Astrocyte (in vitro differentiated cells and primary cell): ENCODE data around the gene SH3D21. TPM values are rescaled to one million over a fixed set of nuclear protein-coding genes. Genes with fewer than 3 reads are reported as not detected.

Source experiments
- DNase-seq: peaks from one replicate; pipeline ENCODE4 v3.0.0-alpha.2; 2010; ENCODE audit warnings: low read depth
- FAIRE-seq: peaks from 2 replicates; lab custom pipeline; 2011; peaks lifted over from hg19 to GRCh38; lab: Jason Lieb, UNC
- H2AFZ ChIP-seq: 2 replicates; pipeline ENCODE4 v1.6.0; 2012; ENCODE audit warnings: low read depth, low read length, inconsistent platforms
- H3K27ac ChIP-seq: 2 replicates; pipeline ENCODE4 v1.5.1; 2011; ENCODE audit warnings: low read depth, low read length, inconsistent platforms
- H3K27me3 ChIP-seq: 2 replicates; pipeline ENCODE4 v1.6.0; 2011; ENCODE audit warnings: low read length, inconsistent platforms; ENCODE audit not compliant: insufficient read depth
- H3K36me3 ChIP-seq: 2 replicates; pipeline ENCODE4 v1.5.1; 2011; ENCODE audit warnings: low read length, inconsistent platforms; ENCODE audit not compliant: insufficient read depth
- H3K4me1 ChIP-seq: 2 replicates; pipeline ENCODE4 v1.5.1; 2011; ENCODE audit warnings: low read length, inconsistent platforms; ENCODE audit not compliant: insufficient read depth
- H3K4me2 ChIP-seq: 2 replicates; pipeline ENCODE4 v1.6.0; 2012; ENCODE audit warnings: low read length, inconsistent platforms
- H3K4me3 ChIP-seq: 2 replicates; pipeline ENCODE4 v1.5.1; 2011; ENCODE audit warnings: low read depth, mild to moderate bottlenecking, low read length, inconsistent platforms; ENCODE audit not compliant: insufficient read depth
- H3K79me2 ChIP-seq: 2 replicates; pipeline ENCODE4 v1.6.0; 2012; ENCODE audit warnings: mild to moderate bottlenecking, low read length, inconsistent platforms; ENCODE audit not compliant: insufficient read depth
- H3K9ac ChIP-seq: 2 replicates; pipeline ENCODE4 v1.6.0; 2012; ENCODE audit warnings: mild to moderate bottlenecking, low read length, inconsistent platforms
- H3K9me3 ChIP-seq: 2 replicates; pipeline ENCODE4 v1.5.1; 2012; ENCODE audit warnings: low read depth, mild to moderate bottlenecking, low read length, inconsistent platforms; ENCODE audit not compliant: insufficient read depth
- H4K20me1 ChIP-seq: 2 replicates; pipeline ENCODE4 v1.6.0; 2012; ENCODE audit warnings: low read length, inconsistent platforms; ENCODE audit not compliant: insufficient read depth
- H3K27ac Mint-ChIP-seq: one replicate; pipeline ENCODE4 v1.8.0; 2021; ENCODE audit warnings: mild to moderate bottlenecking, mixed read lengths; ENCODE audit not compliant: unreplicated experiment
- H3K27me3 Mint-ChIP-seq: one replicate; pipeline ENCODE4 v1.8.0; 2021; ENCODE audit warnings: low read depth, mixed read lengths; ENCODE audit not compliant: unreplicated experiment
- H3K36me3 Mint-ChIP-seq: one replicate; pipeline ENCODE4 v1.8.0; 2021; ENCODE audit warnings: low read depth, mixed read lengths; ENCODE audit not compliant: unreplicated experiment
- H3K4me1 Mint-ChIP-seq: one replicate; pipeline ENCODE4 v1.8.0; 2021; ENCODE audit warnings: low read depth, mixed read lengths; ENCODE audit not compliant: unreplicated experiment
- H3K4me3 Mint-ChIP-seq: one replicate; pipeline ENCODE4 v1.8.0; 2021; ENCODE audit warnings: mild to moderate bottlenecking, moderate library complexity, mixed read lengths; ENCODE audit not compliant: unreplicated experiment
- H3K9me3 Mint-ChIP-seq: one replicate; pipeline ENCODE4 v1.8.0; 2021; ENCODE audit warnings: mild to moderate bottlenecking, mixed read lengths; ENCODE audit not compliant: unreplicated experiment
- EZH2 ChIP-seq: IDR thresholded peaks from 2 replicates; pipeline ENCODE4 v1.6.1; 2012; ENCODE audit warnings: mild to moderate bottlenecking, low read length, inconsistent platforms; ENCODE audit not compliant: insufficient read depth
- total RNA-seq: library from RNA; stranded (reverse); gene quantifications from 2 replicates; pipeline ENCODE4 v1.2.1, GENCODE V29; 2021
- TF ChIP-seq, protein P1 (sequence below): IDR thresholded peaks from 2 replicates; pipeline ENCODE4 v1.5.1; 2011; ENCODE audit warnings: low read depth, mild to moderate bottlenecking, inconsistent platforms, low read length, moderate library complexity; ENCODE audit not compliant: insufficient read depth

Gene SH3D21
- total RNA-seq, 1 donor from 2014 or later, result 13.6 TPM

DNA sequence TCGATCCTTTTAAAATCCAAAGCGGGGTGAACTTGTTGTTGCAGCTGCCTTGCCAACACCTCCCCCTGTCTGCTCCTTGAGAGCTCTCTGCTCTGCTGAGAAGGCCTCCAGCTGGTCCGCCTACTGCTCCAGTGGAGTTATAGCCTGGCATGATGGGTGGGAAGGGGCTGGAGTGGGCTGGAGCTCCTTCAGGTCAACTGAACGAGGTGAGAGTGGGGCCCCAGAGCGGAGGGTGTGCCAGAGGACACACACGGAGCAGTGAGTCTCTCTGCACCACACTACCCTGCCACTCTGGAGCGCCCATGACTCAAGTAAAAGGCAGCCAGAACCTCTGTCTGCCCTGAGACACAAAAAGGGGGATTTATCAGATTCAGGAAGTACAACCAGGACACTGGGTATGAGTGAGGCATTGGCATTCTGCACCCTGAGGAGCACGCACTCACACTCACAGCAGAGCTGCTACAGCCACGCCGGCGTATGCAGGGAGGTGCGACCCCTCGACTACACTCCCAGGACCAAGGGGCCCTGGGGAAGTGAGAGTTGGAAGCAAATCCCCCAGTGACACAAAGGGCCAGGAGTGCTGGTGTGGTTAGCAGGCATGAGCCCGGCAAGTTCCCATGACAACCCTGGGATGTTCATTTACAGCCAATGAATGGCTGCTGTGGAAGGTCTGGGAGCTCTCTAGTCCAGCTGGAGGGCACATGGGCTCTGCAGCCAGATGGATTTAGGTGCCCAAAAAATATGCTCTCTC lies 45.2 kb downstream of the SH3D21 start:
- peak overlapping the region; percentile 98 for H3K27ac ChIP-seq
- peaks cover 23% of the 10 kb centered on the region for H3K36me3 ChIP-seq
- no peaks in the 10 kb centered on the region for H3K9me3 ChIP-seq
- no peak overlapping the region for H2AFZ ChIP-seq
- DNase-seq (peak; percentile 88), FAIRE-seq (no peak)
- peak overlapping the region; percentile 40 for H3K4me3 ChIP-seq
- no peaks in the 10 kb centered on the region for H3K79me2 ChIP-seq
- peak overlapping the region; percentile 84 for H3K9ac ChIP-seq
- TF ChIP-seq, protein P1, sequence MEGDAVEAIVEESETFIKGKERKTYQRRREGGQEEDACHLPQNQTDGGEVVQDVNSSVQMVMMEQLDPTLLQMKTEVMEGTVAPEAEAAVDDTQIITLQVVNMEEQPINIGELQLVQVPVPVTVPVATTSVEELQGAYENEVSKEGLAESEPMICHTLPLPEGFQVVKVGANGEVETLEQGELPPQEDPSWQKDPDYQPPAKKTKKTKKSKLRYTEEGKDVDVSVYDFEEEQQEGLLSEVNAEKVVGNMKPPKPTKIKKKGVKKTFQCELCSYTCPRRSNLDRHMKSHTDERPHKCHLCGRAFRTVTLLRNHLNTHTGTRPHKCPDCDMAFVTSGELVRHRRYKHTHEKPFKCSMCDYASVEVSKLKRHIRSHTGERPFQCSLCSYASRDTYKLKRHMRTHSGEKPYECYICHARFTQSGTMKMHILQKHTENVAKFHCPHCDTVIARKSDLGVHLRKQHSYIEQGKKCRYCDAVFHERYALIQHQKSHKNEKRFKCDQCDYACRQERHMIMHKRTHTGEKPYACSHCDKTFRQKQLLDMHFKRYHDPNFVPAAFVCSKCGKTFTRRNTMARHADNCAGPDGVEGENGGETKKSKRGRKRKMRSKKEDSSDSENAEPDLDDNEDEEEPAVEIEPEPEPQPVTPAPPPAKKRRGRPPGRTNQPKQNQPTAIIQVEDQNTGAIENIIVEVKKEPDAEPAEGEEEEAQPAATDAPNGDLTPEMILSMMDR, result no peak
- no peak for TF ChIP-seq EZH2
- no peaks in the 10 kb centered on the region for H3K27me3 Mint-ChIP-seq
- H3K9me3 Mint-ChIP-seq, result no peaks in the 10 kb centered on the region
- peaks cover 54% of the 10 kb centered on the region for H3K4me1 Mint-ChIP-seq
- H3K4me3 Mint-ChIP-seq, result peak overlapping the region; percentile 41
- peaks cover 47% of the 10 kb centered on the region for H3K4me1 ChIP-seq
- peaks cover 41% of the 10 kb centered on the region for H3K36me3 Mint-ChIP-seq
- peak overlapping the region; percentile 83 for H3K4me2 ChIP-seq
- no peaks in the 10 kb centered on the region for H4K20me1 ChIP-seq
- no peaks in the 10 kb centered on the region for H3K27me3 ChIP-seq
- H3K27ac Mint-ChIP-seq, result peak overlapping the region; percentile 100

DNA sequence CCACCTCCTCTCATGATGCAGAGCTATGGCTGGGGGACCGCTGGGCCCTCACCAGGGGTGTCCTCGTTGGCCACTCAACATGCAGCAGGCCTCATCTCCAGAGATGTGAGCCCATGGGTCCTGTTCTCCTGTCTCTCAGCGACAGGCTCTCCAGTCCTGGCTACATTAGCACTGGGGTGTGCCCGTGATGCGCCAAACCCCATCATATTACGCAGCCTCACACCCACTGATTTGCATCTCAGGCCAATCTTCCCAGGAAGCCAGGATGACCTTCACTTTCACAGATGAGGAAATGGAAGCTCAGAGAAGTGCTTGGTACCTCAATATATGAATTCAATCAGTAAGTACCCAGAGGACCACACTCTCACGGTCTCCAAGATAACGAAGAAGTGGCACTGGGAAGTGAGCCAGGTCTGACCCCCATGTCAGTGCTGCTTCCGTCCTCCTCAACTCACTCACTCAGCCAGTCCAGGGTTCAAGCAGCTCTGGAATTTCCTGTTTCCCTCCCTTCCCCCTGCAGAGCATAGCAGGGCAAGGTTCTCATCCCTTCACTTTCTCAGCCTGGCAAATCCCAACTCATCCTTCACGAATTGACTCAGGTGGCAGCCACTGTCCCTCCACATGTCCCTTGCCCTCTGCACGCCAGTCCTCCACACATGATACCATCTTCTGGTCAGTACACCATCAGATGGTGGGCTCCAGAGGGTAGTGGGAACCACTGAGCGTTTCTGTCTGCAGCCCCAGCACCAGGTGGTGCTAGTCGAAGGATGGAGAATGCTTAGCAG lies 46.1 kb downstream of the SH3D21 start:
- Mint-ChIP-seq H3K9me3 (no peaks in the 10 kb centered on the region), H3K36me3 (peaks cover 43% of the 10 kb centered on the region), H3K4me3 (peak overlapping the region; percentile 62), H3K4me1 (peaks cover 56% of the 10 kb centered on the region), H3K27me3 (no peaks in the 10 kb centered on the region), H3K27ac (peak overlapping the region; percentile 100)
- Histone ChIP-seq H3K9me3 (no peaks in the 10 kb centered on the region), H3K4me1 (peaks cover 47% of the 10 kb centered on the region), H3K4me2 (peak overlapping the region; percentile 83), H4K20me1 (no peaks in the 10 kb centered on the region), H3K27ac (peak overlapping the region; percentile 98), H2AFZ (no peak overlapping the region), H3K9ac (peak overlapping the region; percentile 84), H3K36me3 (peaks cover 29% of the 10 kb centered on the region), H3K27me3 (no peaks in the 10 kb centered on the region), H3K4me3 (peak overlapping the region; percentile 20), H3K79me2 (peaks cover 7% of the 10 kb centered on the region)
- peak; percentile 75 for FAIRE-seq
- peak; percentile 16 for DNase-seq
- TF ChIP-seq EZH2, result no peak
- TF ChIP-seq, protein P1, result no peak
